ENCODE measurements around the gene GALNT11.

Gene GALNT11

DNA sequence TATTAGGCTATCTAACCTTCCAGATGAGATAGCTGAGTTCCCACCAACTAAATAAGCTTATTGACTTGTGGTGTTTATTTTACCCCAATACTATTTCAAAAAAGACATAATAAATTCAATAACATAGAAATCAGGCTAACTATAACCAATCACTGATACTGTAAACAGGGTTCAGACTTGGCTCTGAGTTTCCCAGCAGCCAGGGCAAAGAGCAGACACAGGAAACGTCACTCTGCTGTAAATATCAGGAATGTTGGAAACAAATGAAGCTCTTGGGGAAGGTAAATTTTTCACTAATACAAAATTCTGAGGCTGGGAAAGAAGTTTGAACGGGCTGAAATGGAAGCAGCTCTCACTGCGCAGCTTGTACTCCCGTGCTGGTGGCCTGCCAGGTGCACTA, 114.6 kb downstream of the GALNT11 start:
- Histone ChIP-seq H3K4me1 (ENCODE audit: control insufficient read depth, insufficient read depth, low read length) (peaks cover 2% of the 10 kb centered on the region), H3K4me2 (ENCODE audit: low read length) (no peak overlapping the region), H3K9me3 (replicated peaks; ENCODE audit: low read length) (no peaks in the 10 kb centered on the region), H3K4me3 (ENCODE audit: low read length) (no peak overlapping the region), H3K9ac (ENCODE audit: low read depth, low read length) (no peak overlapping the region), H3K36me3 (ENCODE audit: insufficient read depth, low read length) (peaks cover 68% of the 10 kb centered on the region), H3K27me3 (ENCODE audit: control insufficient read depth, insufficient read depth, low read length) (no peaks in the 10 kb centered on the region)

DNA sequence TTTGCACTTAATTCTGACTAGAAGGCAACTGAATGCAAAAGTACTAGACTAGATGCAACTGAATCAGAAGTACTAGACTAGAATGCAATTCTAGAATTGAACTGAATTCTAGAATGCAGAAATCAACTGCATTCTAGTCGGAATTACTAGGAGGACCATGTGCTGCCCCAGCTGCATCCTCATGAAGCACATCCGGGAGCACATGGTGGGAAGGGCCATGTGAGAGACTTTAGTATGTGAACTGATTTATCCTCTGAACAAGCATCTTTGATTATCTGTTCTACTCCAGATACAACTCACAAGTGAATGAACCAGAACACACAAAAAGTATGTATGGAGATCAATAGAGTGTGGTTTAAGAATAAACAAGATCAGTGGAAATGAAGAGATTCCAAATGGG, 115.1 kb downstream of the GALNT11 start:
- H3K36me3 ChIP-seq (ENCODE audit: insufficient read depth, low read length): peaks cover 68% of the 10 kb centered on the region
- H3K9me3 ChIP-seq (replicated peaks; ENCODE audit: low read length): no peaks in the 10 kb centered on the region
- H3K4me2 ChIP-seq (ENCODE audit: low read length): no peak overlapping the region
- peaks cover 7% of the 10 kb centered on the region for H3K4me1 ChIP-seq (ENCODE audit: control insufficient read depth, insufficient read depth, low read length)
- no peak overlapping the region for H3K9ac ChIP-seq (ENCODE audit: low read depth, low read length)
- no peak overlapping the region for H3K4me3 ChIP-seq (ENCODE audit: low read length)
- no peaks in the 10 kb centered on the region for H3K27me3 ChIP-seq (ENCODE audit: control insufficient read depth, insufficient read depth, low read length)

DNA sequence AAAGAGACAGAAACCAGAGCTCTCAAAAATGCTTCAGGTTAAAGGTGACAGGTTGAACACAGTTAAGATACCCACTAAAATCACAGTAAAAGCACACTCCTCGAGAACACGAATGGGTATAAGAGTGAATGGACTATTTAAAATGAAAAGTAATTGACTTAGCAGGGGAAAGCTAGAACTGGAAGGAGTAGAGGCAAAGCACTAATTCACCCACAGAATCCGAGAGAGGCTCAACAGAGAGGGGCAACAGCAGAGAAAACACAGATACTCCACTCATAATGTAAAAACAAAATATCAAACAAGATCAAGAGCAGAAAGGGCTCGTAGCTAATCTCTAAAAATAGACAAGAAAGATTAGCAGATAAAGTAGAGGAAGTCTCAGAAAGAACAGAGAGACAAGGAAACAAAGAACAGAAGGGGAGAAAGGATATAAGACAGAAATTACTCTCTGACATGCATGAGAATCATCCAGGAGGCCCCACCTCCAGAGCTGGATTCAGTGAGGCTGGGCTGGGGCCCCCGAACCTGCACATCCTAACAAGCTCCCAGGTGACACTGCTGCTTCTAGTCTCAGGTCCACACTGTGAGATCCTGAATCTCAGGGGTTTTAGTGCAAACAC, 117.6 kb downstream of the GALNT11 start:
- Histone ChIP-seq H3K4me2 (ENCODE audit: low read length) (no peak overlapping the region), H3K36me3 (ENCODE audit: insufficient read depth, low read length) (peaks cover 64% of the 10 kb centered on the region), H3K27me3 (ENCODE audit: control insufficient read depth, insufficient read depth, low read length) (no peaks in the 10 kb centered on the region), H3K4me1 (ENCODE audit: control insufficient read depth, insufficient read depth, low read length) (peaks cover 15% of the 10 kb centered on the region), H3K9ac (ENCODE audit: low read depth, low read length) (no peak overlapping the region), H3K4me3 (ENCODE audit: low read length) (no peak overlapping the region), H3K9me3 (replicated peaks; ENCODE audit: low read length) (no peaks in the 10 kb centered on the region)

DNA sequence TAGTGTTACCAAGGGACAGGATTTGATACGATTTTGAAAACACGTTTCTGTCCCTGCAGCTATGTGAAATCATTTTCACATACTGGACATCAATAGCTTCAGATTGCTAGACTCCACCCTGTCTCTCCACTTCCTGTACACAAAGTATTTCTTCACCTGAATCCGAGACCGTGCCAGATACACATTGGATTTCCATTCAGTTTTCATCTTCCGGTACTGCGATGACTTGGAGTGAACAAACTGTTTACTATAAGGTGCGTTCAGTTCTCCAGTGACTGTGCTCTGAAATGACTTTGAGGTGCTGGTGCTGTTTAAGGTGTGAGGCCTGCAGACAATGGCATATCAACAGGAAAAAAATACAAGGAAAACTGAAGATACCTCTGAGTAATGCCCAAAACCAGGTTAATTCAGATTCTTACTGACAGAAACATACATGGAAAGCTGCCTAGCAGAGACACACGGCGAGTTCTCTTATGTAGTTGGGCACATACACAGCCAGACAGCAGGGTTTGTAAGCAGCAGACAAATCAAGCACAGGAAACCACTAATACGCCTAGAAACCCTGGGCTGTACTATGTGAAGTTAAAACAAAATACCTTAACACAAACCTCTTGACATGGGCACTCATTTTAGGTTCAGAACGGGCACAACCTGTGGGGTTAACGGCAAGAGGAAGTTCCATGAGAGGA, 119.2 kb downstream of the GALNT11 start:
- Histone ChIP-seq H3K4me2 (ENCODE audit: low read length) (no peak overlapping the region), H3K27me3 (ENCODE audit: control insufficient read depth, insufficient read depth, low read length) (no peaks in the 10 kb centered on the region), H3K36me3 (ENCODE audit: insufficient read depth, low read length) (peaks cover 64% of the 10 kb centered on the region), H3K9ac (ENCODE audit: low read depth, low read length) (no peak overlapping the region), H3K9me3 (replicated peaks; ENCODE audit: low read length) (no peaks in the 10 kb centered on the region), H3K4me1 (ENCODE audit: control insufficient read depth, insufficient read depth, low read length) (peaks cover 15% of the 10 kb centered on the region), H3K4me3 (ENCODE audit: low read length) (no peak overlapping the region)

DNA sequence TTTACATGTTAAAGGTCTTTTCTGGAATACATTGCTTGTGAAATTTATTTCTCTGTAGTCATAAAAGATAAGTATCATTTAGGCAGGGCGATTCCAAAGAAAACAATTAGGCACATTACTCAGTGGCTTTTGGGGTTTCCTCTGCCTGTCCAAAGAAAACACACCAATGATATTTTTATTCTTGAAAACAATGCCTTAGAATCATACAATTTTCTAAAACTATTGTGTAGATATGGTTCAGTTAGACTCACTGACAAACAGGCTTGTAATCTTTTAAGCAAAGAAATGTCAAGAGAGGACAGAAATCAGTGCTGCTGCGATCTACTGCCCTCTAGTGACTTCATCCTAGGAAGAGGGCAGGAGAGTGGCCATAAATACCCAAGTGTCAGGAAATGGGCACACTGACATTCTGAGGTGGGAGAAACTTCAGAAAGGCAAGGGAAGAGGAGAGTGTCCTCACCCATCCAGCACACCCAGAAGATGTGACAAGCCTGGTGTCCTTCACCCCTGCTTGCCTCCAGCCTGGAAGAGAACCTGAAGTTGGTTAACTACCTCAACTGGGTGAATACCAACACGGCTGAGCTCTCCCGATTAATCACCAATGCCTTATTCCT, 120.5 kb downstream of the GALNT11 start:
- Histone ChIP-seq H3K9me3 (replicated peaks; ENCODE audit: low read length) (no peaks in the 10 kb centered on the region), H3K4me3 (ENCODE audit: low read length) (no peak overlapping the region), H3K36me3 (ENCODE audit: insufficient read depth, low read length) (peaks cover 65% of the 10 kb centered on the region)

DNA sequence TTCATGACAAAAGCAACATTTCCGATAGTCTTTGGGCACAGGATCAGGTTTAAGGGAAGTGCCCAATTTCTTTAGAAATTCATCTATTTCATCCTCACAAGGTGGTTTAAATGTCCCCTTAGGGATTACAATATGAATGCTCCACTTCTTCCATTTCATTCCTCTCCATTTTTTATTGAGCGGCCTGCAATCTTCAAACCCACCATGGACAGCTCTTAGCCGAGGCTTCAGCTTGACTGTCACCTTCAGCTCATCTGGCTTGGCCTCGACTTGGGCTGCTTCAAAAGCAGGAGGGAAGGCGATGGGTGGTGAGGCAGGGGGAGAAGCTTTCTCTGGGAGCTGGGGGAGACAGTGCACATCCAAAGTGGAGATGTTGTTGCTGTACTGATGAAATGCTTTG, 123.2 kb downstream of the GALNT11 start:
- Histone ChIP-seq H3K27me3 (ENCODE audit: control insufficient read depth, insufficient read depth, low read length) (no peaks in the 10 kb centered on the region), H3K9ac (ENCODE audit: low read depth, low read length) (no peak overlapping the region), H3K4me3 (ENCODE audit: low read length) (no peak overlapping the region), H3K4me1 (ENCODE audit: control insufficient read depth, insufficient read depth, low read length) (peaks cover 15% of the 10 kb centered on the region), H3K9me3 (replicated peaks; ENCODE audit: low read length) (no peaks in the 10 kb centered on the region), H3K4me2 (ENCODE audit: low read length) (no peak overlapping the region), H3K36me3 (ENCODE audit: insufficient read depth, low read length) (peaks cover 75% of the 10 kb centered on the region)

More for the DNA sequence above, 120.5 kb downstream of the GALNT11 start:
- H3K4me2 ChIP-seq (ENCODE audit: low read length): no peak overlapping the region
- no peaks in the 10 kb centered on the region for H3K27me3 ChIP-seq (ENCODE audit: control insufficient read depth, insufficient read depth, low read length)
- H3K9ac ChIP-seq (ENCODE audit: low read depth, low read length): no peak overlapping the region
- H3K4me1 ChIP-seq (ENCODE audit: control insufficient read depth, insufficient read depth, low read length): peaks cover 15% of the 10 kb centered on the region

DNA sequence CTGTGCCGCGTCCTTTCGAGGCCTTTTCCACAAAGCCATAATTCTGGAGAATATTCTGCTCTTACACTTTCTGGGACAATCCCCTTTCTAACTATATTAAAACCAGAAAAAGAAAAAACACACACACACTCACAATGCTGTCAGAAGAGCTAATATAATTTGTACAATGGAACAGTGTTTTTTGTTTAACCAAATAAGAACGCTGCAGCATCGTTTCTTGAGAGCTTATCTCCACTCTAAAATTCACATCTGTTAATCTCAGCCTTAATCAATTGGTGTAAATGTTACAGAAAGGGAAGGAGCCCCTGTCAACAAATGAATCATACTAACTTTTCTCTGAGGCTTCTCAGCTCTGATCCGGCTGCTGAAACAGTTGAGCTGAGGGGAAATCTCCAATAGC, 123.9 kb downstream of the GALNT11 start:
- H3K36me3 ChIP-seq (ENCODE audit: insufficient read depth, low read length): peaks cover 75% of the 10 kb centered on the region

DNA sequence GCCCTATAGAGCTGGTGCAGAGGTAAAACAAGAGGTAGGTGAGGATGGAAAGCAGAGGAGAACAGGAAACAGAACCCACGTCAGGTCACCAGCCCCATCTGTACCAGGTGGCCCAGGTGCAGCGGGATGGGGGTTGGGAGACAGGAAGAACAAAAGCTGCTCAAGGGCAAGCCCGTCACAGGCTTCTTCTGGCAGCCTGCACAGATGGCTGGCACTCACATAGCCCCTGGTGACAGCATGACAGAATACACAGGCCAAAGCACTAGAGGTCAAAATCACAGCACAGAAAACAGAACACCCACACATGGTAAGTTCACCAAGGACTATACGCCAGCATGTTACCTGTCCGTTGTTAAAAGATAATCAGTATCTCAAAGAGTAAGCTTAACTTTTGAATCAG, 126.8 kb downstream of the GALNT11 start:
- Histone ChIP-seq H3K9me3 (replicated peaks; ENCODE audit: low read length) (no peaks in the 10 kb centered on the region), H3K27me3 (ENCODE audit: control insufficient read depth, insufficient read depth, low read length) (no peaks in the 10 kb centered on the region), H3K4me2 (ENCODE audit: low read length) (no peak overlapping the region), H3K36me3 (ENCODE audit: insufficient read depth, low read length) (peaks cover 82% of the 10 kb centered on the region), H3K9ac (ENCODE audit: low read depth, low read length) (no peak overlapping the region), H3K4me1 (ENCODE audit: control insufficient read depth, insufficient read depth, low read length) (no peaks in the 10 kb centered on the region), H3K4me3 (ENCODE audit: low read length) (no peak overlapping the region)

More for the DNA sequence above, 123.9 kb downstream of the GALNT11 start:
- no peak overlapping the region for H3K4me3 ChIP-seq (ENCODE audit: low read length)
- H3K9me3 ChIP-seq (replicated peaks; ENCODE audit: low read length): no peaks in the 10 kb centered on the region
- no peaks in the 10 kb centered on the region for H3K27me3 ChIP-seq (ENCODE audit: control insufficient read depth, insufficient read depth, low read length)
- H3K4me1 ChIP-seq (ENCODE audit: control insufficient read depth, insufficient read depth, low read length): peaks cover 15% of the 10 kb centered on the region
- no peak overlapping the region for H3K9ac ChIP-seq (ENCODE audit: low read depth, low read length)
- no peak overlapping the region for H3K4me2 ChIP-seq (ENCODE audit: low read length)

DNA sequence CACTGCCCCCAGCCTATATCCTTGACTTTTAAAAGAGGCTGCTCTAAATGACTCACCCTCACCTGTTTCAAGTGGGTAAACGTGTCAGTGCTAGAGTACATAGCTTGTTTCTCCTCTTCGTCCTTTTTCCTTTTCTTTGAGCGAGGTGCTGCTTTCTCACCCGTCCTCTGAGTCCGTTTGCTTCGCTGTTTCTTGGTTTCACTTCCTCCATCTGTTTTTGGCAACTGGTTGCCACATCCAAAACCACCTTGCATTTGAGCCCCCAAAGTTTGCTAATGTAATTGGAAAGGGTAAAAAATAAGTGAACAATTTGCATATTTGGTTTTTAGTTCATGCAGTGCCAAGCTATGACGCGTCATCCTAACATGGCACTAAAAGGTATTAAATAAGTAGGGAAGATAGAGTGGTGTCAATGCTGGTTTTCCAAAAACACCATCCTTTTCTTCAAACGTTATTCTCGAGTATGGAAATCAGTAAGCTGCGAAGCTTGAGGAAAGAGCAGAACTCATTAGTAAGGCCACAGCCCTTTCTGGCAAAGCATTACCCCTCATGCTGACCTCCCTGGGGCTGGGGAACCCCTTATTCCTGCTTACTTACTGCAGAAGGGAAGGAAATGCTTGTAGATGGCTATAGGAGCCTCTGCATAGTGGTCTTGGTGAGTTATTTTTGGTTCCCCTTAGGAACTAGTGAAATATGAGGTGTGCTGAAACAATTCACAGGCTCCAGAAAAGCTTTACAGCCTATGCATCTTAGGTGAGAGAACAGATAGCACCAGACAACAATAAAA, 133.5 kb downstream of the GALNT11 start:
- Histone ChIP-seq H3K27me3 (ENCODE audit: control insufficient read depth, insufficient read depth, low read length) (no peaks in the 10 kb centered on the region), H3K9me3 (replicated peaks; ENCODE audit: low read length) (no peaks in the 10 kb centered on the region), H3K36me3 (ENCODE audit: insufficient read depth, low read length) (peaks cover 82% of the 10 kb centered on the region), H3K9ac (ENCODE audit: low read depth, low read length) (no peak overlapping the region), H3K4me2 (ENCODE audit: low read length) (no peak overlapping the region), H3K4me1 (ENCODE audit: control insufficient read depth, insufficient read depth, low read length) (no peaks in the 10 kb centered on the region), H3K4me3 (ENCODE audit: low read length) (no peak overlapping the region)

DNA sequence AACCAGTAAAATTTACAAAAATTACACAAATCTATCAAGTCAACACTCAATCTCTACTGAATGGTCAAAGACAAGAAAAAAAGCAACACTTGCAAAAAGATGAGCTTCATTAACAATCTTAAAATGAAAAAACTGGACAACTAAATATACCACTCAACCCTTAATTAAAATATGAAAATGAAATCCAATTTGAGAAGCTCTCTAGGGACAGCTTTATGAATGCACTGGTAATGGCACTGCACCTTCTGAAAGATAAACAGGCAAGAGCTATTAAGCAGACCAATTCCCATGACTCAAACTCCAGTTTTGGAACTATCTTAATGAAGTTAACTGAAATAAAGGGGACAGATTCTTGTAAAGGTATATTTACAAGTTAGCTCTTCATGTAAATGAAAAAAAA, 135.7 kb downstream of the GALNT11 start:
- Histone ChIP-seq H3K4me3 (ENCODE audit: low read length) (no peak overlapping the region), H3K9ac (ENCODE audit: low read depth, low read length) (no peak overlapping the region), H3K36me3 (ENCODE audit: insufficient read depth, low read length) (peaks cover 71% of the 10 kb centered on the region), H3K4me2 (ENCODE audit: low read length) (no peak overlapping the region), H3K9me3 (replicated peaks; ENCODE audit: low read length) (no peaks in the 10 kb centered on the region), H3K4me1 (ENCODE audit: control insufficient read depth, insufficient read depth, low read length) (no peaks in the 10 kb centered on the region), H3K27me3 (ENCODE audit: control insufficient read depth, insufficient read depth, low read length) (no peaks in the 10 kb centered on the region)

DNA sequence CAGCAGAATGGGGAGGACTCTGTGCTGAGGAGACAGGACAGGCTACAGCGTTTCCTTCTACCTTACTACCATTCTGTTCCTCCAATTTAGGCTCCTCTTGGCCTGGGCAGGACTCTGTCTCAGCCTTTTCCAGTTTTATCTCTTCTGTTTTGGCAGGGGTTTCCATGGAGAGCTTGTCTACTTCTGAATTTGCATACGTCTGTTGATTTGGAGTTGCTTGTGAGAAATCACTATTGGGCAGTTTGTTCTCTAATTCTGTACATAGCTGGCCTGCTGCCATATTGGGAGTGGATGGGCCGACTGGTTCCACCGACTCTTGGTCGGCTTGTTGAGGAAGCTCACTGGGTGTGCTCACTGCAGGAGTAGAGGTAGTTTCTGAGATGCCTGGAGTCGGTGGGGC, 136.8 kb downstream of the GALNT11 start:
- H3K27me3 ChIP-seq (ENCODE audit: control insufficient read depth, insufficient read depth, low read length): no peaks in the 10 kb centered on the region
- H3K9me3 ChIP-seq (replicated peaks; ENCODE audit: low read length): no peaks in the 10 kb centered on the region
- no peak overlapping the region for H3K4me3 ChIP-seq (ENCODE audit: low read length)
- H3K36me3 ChIP-seq (ENCODE audit: insufficient read depth, low read length): peaks cover 76% of the 10 kb centered on the region
- no peaks in the 10 kb centered on the region for H3K4me1 ChIP-seq (ENCODE audit: control insufficient read depth, insufficient read depth, low read length)
- H3K4me2 ChIP-seq (ENCODE audit: low read length): no peak overlapping the region
- no peak overlapping the region for H3K9ac ChIP-seq (ENCODE audit: low read depth, low read length)
